K562 (cell line): ENCODE results near the gene BTN3A1. TPM values are rescaled to one million over a fixed set of nuclear protein-coding genes. Genes with fewer than 3 reads are reported as not detected.

Experiments
- EHMT2 ChIP-seq: fragments of 450-650 bp; IDR thresholded peaks from 2 replicates; pipeline ENCODE4 v1.6.1; 2018; ENCODE audit warnings: antibody characterized with exemption
- ERF ChIP-seq: fragments of 450-650 bp; formaldehyde crosslinking; IDR thresholded peaks from 2 replicates; pipeline ENCODE4 v1.4.0; 2020; ENCODE audit warnings: mild to moderate bottlenecking, mixed read lengths
- GTF2E2 ChIP-seq: fragments of 200-800 bp; sonication (Bioruptor generic); IDR thresholded peaks from 2 replicates; pipeline ENCODE4 v1.6.1; 2016; ENCODE audit warnings: missing genetic modification characterization, missing compliant biosample characterization
- HDAC8 ChIP-seq: fragments of 450-650 bp; IDR thresholded peaks from 2 replicates; pipeline ENCODE4 v1.6.1; 2016; ENCODE audit warnings: mild to moderate bottlenecking, missing genetic modification characterization, moderate library complexity, missing compliant biosample characterization
- KAT2B ChIP-seq: IDR thresholded peaks from one replicate; pipeline ENCODE4 v1.6.1; 2012; ENCODE audit warnings: low read depth, mild to moderate bottlenecking, control low read depth, inconsistent platforms, low read length, moderate library complexity
- KAT8 ChIP-seq: fragments of 450-650 bp; IDR thresholded peaks from 2 replicates; pipeline ENCODE4 v1.6.1; 2016; ENCODE audit warnings: low read depth, mild to moderate bottlenecking
- KLF6 ChIP-seq: fragments of 250-450 bp; sonication (Bioruptor Pico); IDR thresholded peaks from 2 replicates; pipeline ENCODE4 v1.4.0; 2020; ENCODE audit warnings: mild to moderate bottlenecking, moderate library complexity, borderline replicate concordance
- MYC ChIP-seq, 2 experiments: fragments of 250-450 bp in 1 of 2; sonication (Bioruptor Pico) in 1 of 2; IDR thresholded peaks; 2 replicates each; pipeline versions ENCODE4 v1.5.1 to v1.6.1; 2012 to 2021; ENCODE audit warnings: low read depth in 2 of 2, borderline replicate concordance in 1 of 2, improper control_type of control experiment in 1 of 2, low read length in 1 of 2, mild to moderate bottlenecking in 1 of 2, moderate library complexity in 1 of 2
- NR4A1 ChIP-seq, 2 experiments: fragments of 250-450 bp in 1 of 2; fragments of 450-650 bp in 1 of 2; sonication (Bioruptor Pico) in 1 of 2; IDR thresholded peaks; 2 replicates each; pipeline versions ENCODE4 v1.4.0 to v1.6.1; 2016 to 2020; ENCODE audit warnings: mild to moderate bottlenecking in 2 of 2, missing compliant biosample characterization in 1 of 2, missing genetic modification characterization in 1 of 2, moderate library complexity in 1 of 2
- POU5F1 ChIP-seq: fragments of 150-350 bp; IDR thresholded peaks from 2 replicates; pipeline ENCODE4 v1.6.1; 2014; ENCODE audit warnings: borderline replicate concordance, low read length, low read depth, mild to moderate bottlenecking; ENCODE audit not compliant: partially characterized antibody
- RBM17 ChIP-seq: fragments of 200-400 bp; formaldehyde crosslinking; IDR thresholded peaks from 2 replicates; pipeline ENCODE4 v1.6.1; 2017; ENCODE audit warnings: low read depth, mild to moderate bottlenecking, low read length, borderline replicate concordance
- SMAD4 ChIP-seq: fragments of 250-450 bp; sonication (Bioruptor Pico); conservative IDR thresholded peaks from 2 replicates; pipeline ENCODE4 v1.8.0; 2021; ENCODE audit warnings: inconsistent platforms, mild to moderate bottlenecking, moderate library complexity
- SMC3 ChIP-seq: conservative IDR thresholded peaks from 2 replicates; pipeline ENCODE4 v1.6.1; 2011; ENCODE audit warnings: low read depth, low read length, improper control_type of control experiment; ENCODE audit not compliant: insufficient read depth
- TFAM ChIP-seq: fragments of 250-450 bp; sonication (Bioruptor Pico); conservative IDR thresholded peaks from 2 replicates; pipeline ENCODE4 v1.5.0; 2021; ENCODE audit warnings: mild to moderate bottlenecking, moderate library complexity
- ZNF561 ChIP-seq: fragments of 450-650 bp; formaldehyde crosslinking; conservative IDR thresholded peaks from 2 replicates; pipeline ENCODE4 v1.4.0; 2020; ENCODE audit warnings: mild to moderate bottlenecking, moderate library complexity
- ZNF583 ChIP-seq: fragments of 250-450 bp; sonication (Bioruptor Pico); IDR thresholded peaks from 2 replicates; pipeline ENCODE4 v1.4.0; 2020
- ZNF644 ChIP-seq: fragments of 200-800 bp; sonication (Bioruptor generic); IDR thresholded peaks from 2 replicates; pipeline ENCODE4 v1.6.1; 2016; ENCODE audit warnings: low read depth, missing genetic modification characterization, missing compliant biosample characterization
- ZNF75A ChIP-seq: fragments of 450-650 bp; formaldehyde crosslinking; IDR thresholded peaks from 2 replicates; pipeline ENCODE4 v1.4.0; 2020; ENCODE audit warnings: mild to moderate bottlenecking
- polyA plus RNA-seq, 8 experiments: library from polyadenylated mRNA; depleted of rRNA in 4 of 8; stranded (reverse) in 5 of 8; unstranded in 3 of 8; fragments of >200 nt; fragmentation: Nextera tagmentation in 2 of 8; fragmentation: Illumina TruSeq in 1 of 8; extraction: Ambion mirVana in 2 of 8; extraction: Trizol in 1 of 8; gene quantifications; 2 replicates each; pipeline versions ENCODE4 v1.2.1 to v1.2.3, GENCODE V29; 2011 to 2014; ENCODE audit warnings: inconsistent platforms in 1 of 8, missing spikeins in 1 of 8
- total RNA-seq, 7 experiments: library from RNA; depleted of rRNA in 6 of 7; stranded (reverse); fragments of >200 nt in 6 of 7; fragmentation: Illumina TruSeq in 2 of 7; extraction: Trizol in 2 of 7; gene quantifications; 2 replicates each; pipeline versions ENCODE4 v1.2.1 to v1.2.3, GENCODE V29; 2011 to 2021; ENCODE audit warnings: low replicate concordance in 1 of 7
- TF ChIP-seq, protein P1 (sequence below): fragments of 450-650 bp; formaldehyde crosslinking; IDR thresholded peaks from 2 replicates; pipeline ENCODE4 v1.4.0; 2020; ENCODE audit warnings: mild to moderate bottlenecking, moderate library complexity
- TF ChIP-seq, protein P2 (sequence below), 2 experiments: fragments of 150-350 bp in 1 of 2; IDR thresholded peaks; 2 replicates each; pipeline ENCODE4 v1.6.1; 2012 to 2016; ENCODE audit warnings: low read depth in 2 of 2, low read length in 2 of 2, mild to moderate bottlenecking in 1 of 2, moderate library complexity in 1 of 2
- TF ChIP-seq, protein P3 (sequence below): fragments of 250-450 bp; sonication (Bioruptor Pico); IDR thresholded peaks from 2 replicates; pipeline ENCODE4 v1.8.0; 2021; ENCODE audit warnings: borderline replicate concordance, mild to moderate bottlenecking, moderate library complexity; ENCODE audit not compliant: poor library complexity, severe bottlenecking

BTN3A1 gene
- total and polyA plus RNA-seq, 9 of the 15 experiments (the other 6 are each of a cell fraction or from before 2014, with no cell fraction given): 0.84 to 8.5 (median 3.9) TPM

DNA sequence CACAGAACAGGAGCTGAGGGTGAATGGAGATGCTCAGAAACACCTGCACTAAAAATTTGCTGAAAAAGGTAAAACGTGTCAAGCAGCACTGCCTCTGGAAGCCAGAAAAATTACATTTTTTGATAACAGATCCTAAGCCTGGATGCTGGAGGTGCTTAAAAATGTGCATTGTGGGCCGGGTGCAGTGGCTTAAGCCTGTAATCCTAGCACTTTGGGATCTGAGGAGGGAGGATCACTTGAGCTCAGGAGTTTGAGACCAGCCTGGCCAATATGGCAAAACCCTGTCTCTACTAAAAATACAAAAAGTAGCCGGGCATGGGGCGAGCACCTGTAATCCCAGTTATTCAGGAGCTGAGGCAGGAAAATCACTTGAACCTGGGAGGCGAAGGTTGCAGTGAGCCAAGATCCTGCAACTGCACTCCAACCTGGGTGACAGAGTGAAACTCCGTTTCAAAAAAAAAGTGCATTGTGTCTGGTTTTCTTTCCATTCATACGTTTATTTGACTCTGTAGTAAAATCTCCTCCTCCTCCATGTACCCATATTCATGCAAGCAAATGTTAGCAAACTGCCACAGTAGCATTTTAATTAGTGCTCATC lies 587 bp upstream of the BTN3A1 start (continued):
- TF ChIP-seq MYC (IDR thresholded peaks at IDR 0.05; ENCODE audit: low read depth, low read length) (no peak), MYC (CRISPR knock-in tag; IDR thresholded peaks at IDR 0.05; ENCODE audit: borderline replicate concordance, low read depth) (0 out of 2 replicates have a peak, but pooled peaks have one; percentile 41), RBM17 (no peak), ZNF583 (no peak), SMAD4 (CRISPR knock-in tag) (peak; percentile 56), KLF6 (CRISPR knock-in tag) (peak; percentile 34; the same call in 1 of the 2 replicates), TFAM (CRISPR knock-in tag) (no peak), KAT2B (no peak), EHMT2 (peak; percentile 10; the same call in 1 of the 2 replicates), ZNF644 (peak; percentile 58; the same call in 1 of the 2 replicates), NR4A1 (CRISPR knock-in tag; IDR thresholded peaks at IDR 0.05) (no peak), NR4A1 (tag; IDR thresholded peaks at IDR 0.05) (0 out of 2 replicates have a peak, but pooled peaks have one; percentile 29), HDAC8 (tag) (no peak), ERF (CRISPR knock-in tag) (0 out of 2 replicates have a peak, but pooled peaks have one; percentile 43), GTF2E2 (tag) (no peak), ZNF561 (peak; percentile 4; the same call in 1 of the 2 replicates), KAT8 (peak; percentile 61; the same call in 1 of the 2 replicates), POU5F1 (no peak), SMC3 (no peak), ZNF75A (CRISPR knock-in tag) (0 out of 2 replicates have a peak, but pooled peaks have one; percentile 54)
- TF ChIP-seq, protein P1, sequence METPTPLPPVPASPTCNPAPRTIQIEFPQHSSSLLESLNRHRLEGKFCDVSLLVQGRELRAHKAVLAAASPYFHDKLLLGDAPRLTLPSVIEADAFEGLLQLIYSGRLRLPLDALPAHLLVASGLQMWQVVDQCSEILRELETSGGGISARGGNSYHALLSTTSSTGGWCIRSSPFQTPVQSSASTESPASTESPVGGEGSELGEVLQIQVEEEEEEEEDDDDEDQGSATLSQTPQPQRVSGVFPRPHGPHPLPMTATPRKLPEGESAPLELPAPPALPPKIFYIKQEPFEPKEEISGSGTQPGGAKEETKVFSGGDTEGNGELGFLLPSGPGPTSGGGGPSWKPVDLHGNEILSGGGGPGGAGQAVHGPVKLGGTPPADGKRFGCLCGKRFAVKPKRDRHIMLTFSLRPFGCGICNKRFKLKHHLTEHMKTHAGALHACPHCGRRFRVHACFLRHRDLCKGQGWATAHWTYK (CRISPR knock-in tag): 0 out of 2 replicates have a peak, but pooled peaks have one; percentile 29
- TF ChIP-seq, protein P2, sequence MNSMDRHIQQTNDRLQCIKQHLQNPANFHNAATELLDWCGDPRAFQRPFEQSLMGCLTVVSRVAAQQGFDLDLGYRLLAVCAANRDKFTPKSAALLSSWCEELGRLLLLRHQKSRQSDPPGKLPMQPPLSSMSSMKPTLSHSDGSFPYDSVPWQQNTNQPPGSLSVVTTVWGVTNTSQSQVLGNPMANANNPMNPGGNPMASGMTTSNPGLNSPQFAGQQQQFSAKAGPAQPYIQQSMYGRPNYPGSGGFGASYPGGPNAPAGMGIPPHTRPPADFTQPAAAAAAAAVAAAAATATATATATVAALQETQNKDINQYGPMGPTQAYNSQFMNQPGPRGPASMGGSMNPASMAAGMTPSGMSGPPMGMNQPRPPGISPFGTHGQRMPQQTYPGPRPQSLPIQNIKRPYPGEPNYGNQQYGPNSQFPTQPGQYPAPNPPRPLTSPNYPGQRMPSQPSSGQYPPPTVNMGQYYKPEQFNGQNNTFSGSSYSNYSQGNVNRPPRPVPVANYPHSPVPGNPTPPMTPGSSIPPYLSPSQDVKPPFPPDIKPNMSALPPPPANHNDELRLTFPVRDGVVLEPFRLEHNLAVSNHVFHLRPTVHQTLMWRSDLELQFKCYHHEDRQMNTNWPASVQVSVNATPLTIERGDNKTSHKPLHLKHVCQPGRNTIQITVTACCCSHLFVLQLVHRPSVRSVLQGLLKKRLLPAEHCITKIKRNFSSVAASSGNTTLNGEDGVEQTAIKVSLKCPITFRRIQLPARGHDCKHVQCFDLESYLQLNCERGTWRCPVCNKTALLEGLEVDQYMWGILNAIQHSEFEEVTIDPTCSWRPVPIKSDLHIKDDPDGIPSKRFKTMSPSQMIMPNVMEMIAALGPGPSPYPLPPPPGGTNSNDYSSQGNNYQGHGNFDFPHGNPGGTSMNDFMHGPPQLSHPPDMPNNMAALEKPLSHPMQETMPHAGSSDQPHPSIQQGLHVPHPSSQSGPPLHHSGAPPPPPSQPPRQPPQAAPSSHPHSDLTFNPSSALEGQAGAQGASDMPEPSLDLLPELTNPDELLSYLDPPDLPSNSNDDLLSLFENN (IDR thresholded peaks at IDR 0.05; ENCODE audit: low read depth in 2 of 2, low read length in 2 of 2): no peak
- TF ChIP-seq, protein P3, sequence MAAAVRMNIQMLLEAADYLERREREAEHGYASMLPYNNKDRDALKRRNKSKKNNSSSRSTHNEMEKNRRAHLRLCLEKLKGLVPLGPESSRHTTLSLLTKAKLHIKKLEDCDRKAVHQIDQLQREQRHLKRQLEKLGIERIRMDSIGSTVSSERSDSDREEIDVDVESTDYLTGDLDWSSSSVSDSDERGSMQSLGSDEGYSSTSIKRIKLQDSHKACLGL (CRISPR knock-in tag): no peak
